ENCODE measurements around the gene CTDP1. TPM values are rescaled to one million over a fixed set of nuclear protein-coding genes. Genes with fewer than 3 reads are reported as not detected.

The CTDP1 gene
- total and polyA plus RNA-seq, 4 donors, result 2.7 to 13.9 (median 10.5) TPM

DNA sequence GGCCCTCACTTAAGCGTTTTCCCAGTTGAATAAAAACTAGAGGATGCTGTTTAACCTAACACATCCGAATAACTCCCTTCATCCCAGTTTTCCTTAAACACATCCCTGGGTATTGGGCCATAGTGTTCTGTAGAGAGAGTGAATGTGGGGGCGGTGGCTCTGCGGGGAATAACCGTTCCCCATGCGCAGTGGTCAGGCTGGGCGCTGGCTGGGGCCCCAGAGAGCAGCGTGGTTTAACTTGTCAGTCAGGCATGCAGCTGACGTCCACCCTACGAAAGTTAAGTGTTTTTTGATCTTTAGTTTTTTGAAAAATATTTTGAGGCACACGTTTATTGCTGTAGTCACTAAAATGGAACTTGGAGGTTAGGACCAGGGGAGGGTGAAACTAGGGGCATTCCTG, 33.7 kb downstream of the CTDP1 start:
- TF ChIP-seq, protein P1, sequence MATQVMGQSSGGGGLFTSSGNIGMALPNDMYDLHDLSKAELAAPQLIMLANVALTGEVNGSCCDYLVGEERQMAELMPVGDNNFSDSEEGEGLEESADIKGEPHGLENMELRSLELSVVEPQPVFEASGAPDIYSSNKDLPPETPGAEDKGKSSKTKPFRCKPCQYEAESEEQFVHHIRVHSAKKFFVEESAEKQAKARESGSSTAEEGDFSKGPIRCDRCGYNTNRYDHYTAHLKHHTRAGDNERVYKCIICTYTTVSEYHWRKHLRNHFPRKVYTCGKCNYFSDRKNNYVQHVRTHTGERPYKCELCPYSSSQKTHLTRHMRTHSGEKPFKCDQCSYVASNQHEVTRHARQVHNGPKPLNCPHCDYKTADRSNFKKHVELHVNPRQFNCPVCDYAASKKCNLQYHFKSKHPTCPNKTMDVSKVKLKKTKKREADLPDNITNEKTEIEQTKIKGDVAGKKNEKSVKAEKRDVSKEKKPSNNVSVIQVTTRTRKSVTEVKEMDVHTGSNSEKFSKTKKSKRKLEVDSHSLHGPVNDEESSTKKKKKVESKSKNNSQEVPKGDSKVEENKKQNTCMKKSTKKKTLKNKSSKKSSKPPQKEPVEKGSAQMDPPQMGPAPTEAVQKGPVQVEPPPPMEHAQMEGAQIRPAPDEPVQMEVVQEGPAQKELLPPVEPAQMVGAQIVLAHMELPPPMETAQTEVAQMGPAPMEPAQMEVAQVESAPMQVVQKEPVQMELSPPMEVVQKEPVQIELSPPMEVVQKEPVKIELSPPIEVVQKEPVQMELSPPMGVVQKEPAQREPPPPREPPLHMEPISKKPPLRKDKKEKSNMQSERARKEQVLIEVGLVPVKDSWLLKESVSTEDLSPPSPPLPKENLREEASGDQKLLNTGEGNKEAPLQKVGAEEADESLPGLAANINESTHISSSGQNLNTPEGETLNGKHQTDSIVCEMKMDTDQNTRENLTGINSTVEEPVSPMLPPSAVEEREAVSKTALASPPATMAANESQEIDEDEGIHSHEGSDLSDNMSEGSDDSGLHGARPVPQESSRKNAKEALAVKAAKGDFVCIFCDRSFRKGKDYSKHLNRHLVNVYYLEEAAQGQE (IDR thresholded peaks at IDR 0.05), result no peak
- TF ChIP-seq TAF1 (conservative IDR thresholded peaks at IDR 0.05), result no peak
- no peak for TF ChIP-seq NR2F2 (IDR thresholded peaks at IDR 0.05)
- TF ChIP-seq HNF4G (IDR thresholded peaks at IDR 0.05), result no peak
- TF ChIP-seq GABPA (IDR thresholded peaks at IDR 0.05 in 1 of 2, conservative IDR thresholded peaks at IDR 0.05 in 1 of 2), result no peak
- no peak for TF ChIP-seq YY1 (IDR thresholded peaks at IDR 0.05)
- TF ChIP-seq, protein P2, sequence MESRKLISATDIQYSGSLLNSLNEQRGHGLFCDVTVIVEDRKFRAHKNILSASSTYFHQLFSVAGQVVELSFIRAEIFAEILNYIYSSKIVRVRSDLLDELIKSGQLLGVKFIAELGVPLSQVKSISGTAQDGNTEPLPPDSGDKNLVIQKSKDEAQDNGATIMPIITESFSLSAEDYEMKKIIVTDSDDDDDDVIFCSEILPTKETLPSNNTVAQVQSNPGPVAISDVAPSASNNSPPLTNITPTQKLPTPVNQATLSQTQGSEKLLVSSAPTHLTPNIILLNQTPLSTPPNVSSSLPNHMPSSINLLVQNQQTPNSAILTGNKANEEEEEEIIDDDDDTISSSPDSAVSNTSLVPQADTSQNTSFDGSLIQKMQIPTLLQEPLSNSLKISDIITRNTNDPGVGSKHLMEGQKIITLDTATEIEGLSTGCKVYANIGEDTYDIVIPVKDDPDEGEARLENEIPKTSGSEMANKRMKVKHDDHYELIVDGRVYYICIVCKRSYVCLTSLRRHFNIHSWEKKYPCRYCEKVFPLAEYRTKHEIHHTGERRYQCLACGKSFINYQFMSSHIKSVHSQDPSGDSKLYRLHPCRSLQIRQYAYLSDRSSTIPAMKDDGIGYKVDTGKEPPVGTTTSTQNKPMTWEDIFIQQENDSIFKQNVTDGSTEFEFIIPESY (IDR thresholded peaks at IDR 0.05), result no peak
- no peak for TF ChIP-seq SP1 (IDR thresholded peaks at IDR 0.05)
- TF ChIP-seq, protein P3, sequence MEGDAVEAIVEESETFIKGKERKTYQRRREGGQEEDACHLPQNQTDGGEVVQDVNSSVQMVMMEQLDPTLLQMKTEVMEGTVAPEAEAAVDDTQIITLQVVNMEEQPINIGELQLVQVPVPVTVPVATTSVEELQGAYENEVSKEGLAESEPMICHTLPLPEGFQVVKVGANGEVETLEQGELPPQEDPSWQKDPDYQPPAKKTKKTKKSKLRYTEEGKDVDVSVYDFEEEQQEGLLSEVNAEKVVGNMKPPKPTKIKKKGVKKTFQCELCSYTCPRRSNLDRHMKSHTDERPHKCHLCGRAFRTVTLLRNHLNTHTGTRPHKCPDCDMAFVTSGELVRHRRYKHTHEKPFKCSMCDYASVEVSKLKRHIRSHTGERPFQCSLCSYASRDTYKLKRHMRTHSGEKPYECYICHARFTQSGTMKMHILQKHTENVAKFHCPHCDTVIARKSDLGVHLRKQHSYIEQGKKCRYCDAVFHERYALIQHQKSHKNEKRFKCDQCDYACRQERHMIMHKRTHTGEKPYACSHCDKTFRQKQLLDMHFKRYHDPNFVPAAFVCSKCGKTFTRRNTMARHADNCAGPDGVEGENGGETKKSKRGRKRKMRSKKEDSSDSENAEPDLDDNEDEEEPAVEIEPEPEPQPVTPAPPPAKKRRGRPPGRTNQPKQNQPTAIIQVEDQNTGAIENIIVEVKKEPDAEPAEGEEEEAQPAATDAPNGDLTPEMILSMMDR (IDR thresholded peaks at IDR 0.05; ENCODE audit: low read depth, low read length, missing input control), result no peak
- TF ChIP-seq EGR1 (IDR thresholded peaks at IDR 0.05; ENCODE audit: low read depth in 2 of 2), result no peak
- TF ChIP-seq HNF4A (conservative IDR thresholded peaks at IDR 0.05), result no peak
- TF ChIP-seq, protein P4, sequence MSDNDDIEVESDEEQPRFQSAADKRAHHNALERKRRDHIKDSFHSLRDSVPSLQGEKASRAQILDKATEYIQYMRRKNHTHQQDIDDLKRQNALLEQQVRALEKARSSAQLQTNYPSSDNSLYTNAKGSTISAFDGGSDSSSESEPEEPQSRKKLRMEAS (IDR thresholded peaks at IDR 0.05), result no peak
- TF ChIP-seq, protein P5, sequence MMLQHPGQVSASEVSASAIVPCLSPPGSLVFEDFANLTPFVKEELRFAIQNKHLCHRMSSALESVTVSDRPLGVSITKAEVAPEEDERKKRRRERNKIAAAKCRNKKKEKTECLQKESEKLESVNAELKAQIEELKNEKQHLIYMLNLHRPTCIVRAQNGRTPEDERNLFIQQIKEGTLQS (IDR thresholded peaks at IDR 0.05), result no peak
- TF ChIP-seq JUND (IDR thresholded peaks at IDR 0.05), result no peak
- TF ChIP-seq RAD21 (IDR thresholded peaks at IDR 0.05), result no peak
- no peak for TF ChIP-seq FOXA2 (IDR thresholded peaks at IDR 0.05)
- no peak for TF ChIP-seq FOXA1 (IDR thresholded peaks at IDR 0.05)
- WGBS, result 98% methylated on average over 11 of the region's 11 CpGs
- no peak overlapping the region for H3K27ac ChIP-seq (ENCODE audit: low read depth in 1 of 2, low read length in 2 of 2)
- DNase-seq (ENCODE audit: low spot score), result no peak
- no peak overlapping the region for H3K4me3 ChIP-seq (ENCODE audit: low read depth in 1 of 3, low read length in 3 of 3)
- H3K36me3 ChIP-seq (ENCODE audit: control insufficient read depth in 4 of 4, insufficient read depth in 3 of 4, low read depth in 1 of 4, low read length in 3 of 4), result peaks cover 22 to 59% (median 24%) of the 10 kb centered on the region in 4 donors
- no peaks in the 10 kb centered on the region for H3K4me1 ChIP-seq (ENCODE audit: control insufficient read depth in 4 of 4, insufficient read depth in 4 of 4, low read length in 3 of 4)
- no peaks in the 10 kb centered on the region for H3K27me3 ChIP-seq (ENCODE audit: control insufficient read depth in 4 of 4, insufficient read depth in 4 of 4, low read length in 3 of 4)
- H3K9me3 ChIP-seq (ENCODE audit: control insufficient read depth in 4 of 4, low read length in 3 of 4), result no peaks in the 10 kb centered on the region
- H3K9ac ChIP-seq (ENCODE audit: low read depth in 1 of 2, low read length in 2 of 2), result no peak overlapping the region

Data from liver (tissue), 9 donors.